ENCODE measurements around the gene SPEM1. TPM values are rescaled to one million over a fixed set of nuclear protein-coding genes. Genes with fewer than 3 reads are reported as not detected.

SPEM1 gene
- total RNA-seq, 2 donors from 2014 or later, result not detected

DNA sequence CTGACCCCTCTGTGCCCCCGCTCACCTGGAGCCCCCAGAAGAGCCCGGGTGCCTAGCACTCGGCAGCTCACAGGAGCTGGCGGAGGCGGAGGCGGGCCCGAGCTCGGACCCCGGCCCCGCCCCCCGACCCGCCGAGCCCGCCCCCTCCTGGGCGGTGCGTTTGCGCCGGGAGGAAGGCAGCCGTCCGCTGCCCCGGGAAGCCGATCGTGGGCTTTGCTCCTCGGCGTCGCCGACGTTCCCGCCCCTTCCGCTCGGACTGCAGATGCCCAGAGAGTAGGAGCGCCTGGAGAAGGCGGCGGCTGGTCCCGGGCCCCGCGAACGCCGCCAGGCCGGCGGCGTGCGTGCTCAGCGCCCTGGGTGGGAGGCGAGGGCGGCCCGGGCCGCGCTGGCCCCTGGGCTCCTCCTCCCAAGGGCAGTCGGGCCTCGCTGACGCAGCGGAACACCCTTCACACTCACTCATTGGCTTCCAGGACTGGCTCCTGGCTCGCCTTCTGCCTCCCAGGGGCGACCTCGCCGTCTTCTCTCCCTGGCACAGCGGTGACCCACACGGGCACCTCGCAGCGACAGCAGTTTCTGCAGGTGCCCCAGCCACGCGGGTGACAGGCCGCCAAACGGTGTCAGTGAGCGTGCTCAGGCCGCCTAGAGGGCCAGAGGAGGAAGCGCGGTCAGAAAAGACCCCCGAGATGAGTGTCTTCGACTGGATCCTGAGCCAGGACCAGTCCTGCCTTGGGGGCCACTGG, 25.5 kb upstream of the SPEM1 start, which contains the start of gene PLSCR3:
TSS of gene PLSCR3 (minus strand) at position 74 of the 740 bp plus-strand sequence. CDS start 415 bp downstream, outside the sequence.
- intact Hi-C loops (cut with DNase I, micrococcal nuclease), result no loop called here
- ATAC-seq (peak; percentile 89), DNase-seq (peak; percentile 88 to 89)

DNA sequence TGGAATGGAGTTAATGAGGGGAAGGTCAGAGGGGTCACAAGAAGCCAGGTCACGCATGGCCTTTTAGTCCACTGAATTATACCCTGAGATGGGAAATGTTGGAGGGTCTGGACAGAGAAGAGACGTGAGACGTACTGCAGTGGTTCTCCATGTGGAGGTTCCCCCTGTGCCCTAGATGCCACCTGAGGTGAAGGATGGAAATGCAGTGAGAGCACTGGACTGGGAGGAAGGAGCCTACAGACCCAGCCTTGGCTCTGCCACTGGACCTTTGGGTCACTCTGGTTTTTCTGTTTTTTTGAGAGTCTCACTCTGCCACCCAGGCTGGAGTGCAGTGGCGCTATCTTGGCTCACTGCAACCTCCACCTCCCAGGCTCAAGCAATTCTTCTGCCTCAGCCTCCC, 24.0 kb upstream of the SPEM1 start:
- DNase-seq, result no peak
- intact Hi-C loops (cut with DNase I, micrococcal nuclease), result no loop called here

GRCh38 chr17:7398612-7399011, 21.5 kb upstream of the SPEM1 start:
- intact Hi-C loops (cut with DNase I, micrococcal nuclease), result no loop called here
- ATAC-seq (no peak), DNase-seq (no peak)

More for the DNA sequence above, 24.0 kb upstream of the SPEM1 start:
- ATAC-seq, result no peak

DNA sequence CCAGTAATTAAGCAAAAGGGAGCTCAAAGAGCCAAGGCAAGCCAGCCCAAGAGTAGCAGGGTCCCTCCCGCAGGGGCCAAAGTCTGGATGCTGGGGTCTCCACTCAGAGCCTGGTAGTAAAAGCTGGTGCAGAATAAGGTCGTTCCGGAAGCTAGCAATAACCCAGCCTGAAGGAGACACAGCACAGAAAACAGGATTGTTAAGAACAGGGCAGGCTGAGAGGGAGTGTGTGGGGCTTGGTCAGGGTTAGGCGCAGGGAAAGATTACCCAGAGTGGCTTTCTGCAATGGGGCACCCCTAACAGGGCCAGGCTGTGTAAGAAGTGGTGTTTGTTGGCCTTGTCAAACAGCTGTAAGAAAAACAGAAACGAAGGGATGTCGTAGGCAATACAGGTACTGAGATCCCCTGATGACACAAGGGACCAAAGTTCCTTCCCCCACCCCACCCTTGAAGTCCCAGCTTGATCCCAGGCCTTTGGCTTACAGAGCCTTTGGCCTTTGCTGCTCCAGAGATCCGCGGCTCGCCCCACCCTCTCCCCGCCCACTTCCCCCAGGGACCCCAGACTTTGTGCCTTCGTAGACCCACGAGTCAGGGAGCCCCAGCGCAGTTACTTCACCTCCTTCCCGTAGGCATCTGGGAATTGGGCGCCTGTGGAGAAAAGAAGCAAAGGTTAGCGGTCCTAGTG, 16.9 kb upstream of the SPEM1 start:
- DNase-seq (peak; percentile 72 to 75), ATAC-seq (peak; percentile 67)
- intact Hi-C loops (cut with DNase I, micrococcal nuclease), result no loop called here

DNA sequence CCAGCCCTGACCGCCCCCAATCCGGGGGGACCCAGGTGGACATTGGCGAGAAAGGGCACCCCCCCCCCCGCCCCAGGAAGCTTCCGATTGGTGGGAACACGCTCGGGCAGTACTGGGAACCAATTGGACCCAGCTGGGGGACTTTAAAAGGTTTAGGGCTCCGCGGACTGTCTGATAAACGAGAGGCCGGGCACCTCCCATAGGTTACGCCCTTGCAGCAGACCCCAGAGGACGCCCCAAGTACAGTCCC, 16.5 kb upstream of the SPEM1 start:
- ATAC-seq (peak; percentile 34), DNase-seq (no peak)
- intact Hi-C loops (cut with DNase I, micrococcal nuclease), result no loop called here

GRCh38 chr17:7403977-7404736, 16.0 kb upstream of the SPEM1 start, which contains the start of gene TMEM256:
Gene TMEM256 (minus strand): TSS chr17:7404097. CDS start chr17:7404084, 13 bp downstream.
- ATAC-seq, result peak; percentile 89

GRCh38 chr17:7404737-7405349, 15.3 kb upstream of the SPEM1 start:
- ATAC-seq, result peak; percentile 12
- intact Hi-C loops (cut with DNase I, micrococcal nuclease), result no loop called here
- peak; percentile 52 to 73 for DNase-seq

More at GRCh38 chr17:7403977-7404736, 16.0 kb upstream of the SPEM1 start, which contains the start of gene TMEM256:
- peak; percentile 97 to 99 for DNase-seq
- intact Hi-C loops (cut with DNase I, micrococcal nuclease), result no loop called here

DNA sequence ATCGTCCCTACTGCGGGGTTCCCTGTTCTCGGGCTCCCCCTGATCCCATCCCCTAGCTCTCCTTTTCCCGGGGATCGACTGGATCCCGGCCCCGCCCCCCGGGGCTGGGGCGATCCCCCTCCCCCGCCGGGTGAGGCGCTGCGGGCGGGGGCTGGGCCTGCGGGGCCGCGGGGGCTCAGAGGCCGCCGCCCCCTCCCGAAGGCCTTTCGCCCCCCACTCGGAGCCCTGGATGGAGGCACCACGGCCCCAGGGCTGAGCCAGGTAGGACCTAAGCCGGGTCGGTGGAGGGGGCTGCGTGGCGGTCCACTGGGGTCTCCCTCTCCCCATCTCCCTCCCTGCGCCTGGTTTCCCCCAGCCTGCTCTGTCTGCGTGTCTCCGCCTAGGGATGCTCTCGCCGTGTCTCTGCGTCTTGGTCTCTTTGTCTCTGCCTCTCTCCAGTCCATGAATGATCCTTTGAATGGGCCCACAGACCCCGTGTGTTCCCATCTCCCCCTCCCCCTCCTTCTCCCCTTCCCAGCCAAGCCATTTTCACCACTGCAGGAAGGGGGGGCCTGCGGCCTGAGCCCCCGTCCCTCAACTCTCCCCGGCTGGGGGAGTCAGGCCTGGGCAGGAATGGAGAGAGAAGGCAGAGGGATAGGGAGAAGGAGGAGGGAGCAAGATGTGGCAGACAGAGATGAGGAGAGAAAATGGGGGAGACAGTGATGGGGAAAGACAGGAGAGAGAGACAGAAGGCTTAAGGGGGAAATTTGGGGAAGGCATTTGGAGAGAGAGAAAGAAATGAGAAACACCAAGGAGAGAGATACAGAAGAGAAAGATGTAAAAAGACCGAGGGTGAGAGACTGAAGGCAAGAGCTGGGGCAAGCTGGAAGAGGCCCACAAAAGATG, 14.5 kb upstream of the SPEM1 start:
- no peak for ATAC-seq
- peak in 1 of 2 donors; percentile 27 for DNase-seq
- intact Hi-C loops (cut with DNase I, micrococcal nuclease), result no loop called here

GRCh38 chr17:7406235-7406825, 13.8 kb upstream of the SPEM1 start:
- intact Hi-C loops (cut with DNase I, micrococcal nuclease), result no loop called here
- DNase-seq (no peak), ATAC-seq (no peak)

- intact Hi-C loops (cut with DNase I, micrococcal nuclease), result no loop called here
- DNase-seq (no peak), ATAC-seq (no peak)
Measured at GRCh38 chr17:7407082-7407481, 13.0 kb upstream of the SPEM1 start.

GRCh38 chr17:7407485-7408251, 12.5 kb upstream of the SPEM1 start, which contains the start of gene NLGN2:
Gene NLGN2 (plus strand): TSS chr17:7407845. CDS start chr17:7408256, 411 bp downstream.
- ATAC-seq (no peak), DNase-seq (no peak)
- intact Hi-C loops (cut with DNase I, micrococcal nuclease), result no loop called here

GRCh38 chr17:7408252-7408727, 11.8 kb upstream of the SPEM1 start:
- DNase-seq, result peak in 1 of 2 donors; percentile 33

GRCh38 chr17:7408863-7409262, 11.3 kb upstream of the SPEM1 start:
- intact Hi-C loops (cut with DNase I, micrococcal nuclease), result no loop called here
- DNase-seq (no peak), ATAC-seq (no peak)

More at GRCh38 chr17:7408252-7408727, 11.8 kb upstream of the SPEM1 start:
- ATAC-seq, result no peak
- intact Hi-C loops (cut with DNase I, micrococcal nuclease), result no loop called here

- no peak for ATAC-seq
Measured at GRCh38 chr17:7409716-7410115, 10.4 kb upstream of the SPEM1 start.

DNA sequence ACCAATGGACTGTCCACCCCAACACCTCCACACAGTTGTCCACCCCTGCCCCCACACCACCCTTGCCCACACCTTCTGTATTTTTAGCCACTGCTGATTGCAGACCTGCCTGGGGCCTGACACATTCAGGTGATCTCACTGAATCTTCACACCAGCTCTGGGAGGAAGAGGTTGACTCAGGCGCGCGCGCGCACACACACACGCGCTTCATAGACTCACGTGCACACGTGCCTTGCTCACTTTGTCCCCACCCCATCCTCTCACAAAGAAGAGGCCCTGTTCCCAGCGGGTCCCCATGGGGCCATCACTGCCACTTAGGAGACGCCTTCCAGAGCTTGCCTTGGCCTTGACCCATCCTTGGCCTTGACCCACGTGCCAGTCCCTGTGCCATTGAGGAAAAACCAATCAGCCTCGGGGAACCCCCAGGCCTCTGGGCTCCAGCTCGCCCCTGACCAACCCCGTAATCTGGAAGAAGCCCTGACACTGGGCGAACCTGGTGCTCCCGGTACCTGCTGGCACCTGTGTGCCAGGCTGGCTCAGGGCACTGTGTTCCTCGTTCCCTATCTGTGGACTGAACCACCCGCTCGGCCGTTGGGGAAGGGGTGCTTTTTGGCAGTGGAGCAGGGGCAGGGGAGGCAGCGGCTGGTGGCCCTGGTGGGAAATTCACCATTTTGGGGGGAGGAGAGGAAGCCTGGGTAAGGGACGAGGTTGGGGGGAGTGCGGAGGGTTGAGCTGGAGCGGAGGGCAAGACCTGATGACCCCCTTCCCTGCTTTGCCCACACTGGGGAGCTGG, 9.3 kb upstream of the SPEM1 start:
- ATAC-seq (no peak), DNase-seq (no peak)
- intact Hi-C loops (cut with DNase I, micrococcal nuclease), result no loop called here

More at GRCh38 chr17:7409716-7410115, 10.4 kb upstream of the SPEM1 start:
- intact Hi-C loops (cut with DNase I, micrococcal nuclease), result no loop called here
- DNase-seq, result no peak

GRCh38 chr17:7411427-7411750, 8.7 kb upstream of the SPEM1 start:
- intact Hi-C loops (cut with DNase I, micrococcal nuclease), result no loop called here
- DNase-seq (no peak), ATAC-seq (no peak)
